DOHH2 (cell line): ENCODE results near the gene ALPK1.

ENCODE experiments used
- H3F3A ChIP-seq: fragments of 200-600 bp; sonication (generic), shearing (Covaris generic); 2 replicates; pipeline ENCODE4 v1.6.0; 2016; ENCODE audit warnings: antibody characterized with exemption, mild to moderate bottlenecking; ENCODE audit not compliant: control insufficient read depth, insufficient read depth
- H3K27ac ChIP-seq: fragments of 200-600 bp; sonication (generic); 2 replicates; pipeline ENCODE4 v1.5.1; 2014; ENCODE audit warnings: low read depth, mild to moderate bottlenecking, low read length, moderate library complexity
- H3K27me3 ChIP-seq: fragments of 200-600 bp; sonication (generic); 2 replicates; pipeline ENCODE4 v1.6.1; 2014; ENCODE audit warnings: mild to moderate bottlenecking, low read length, mixed read lengths; ENCODE audit not compliant: control insufficient read depth
- H3K36me3 ChIP-seq: fragments of 200-600 bp; sonication (generic); 2 replicates; pipeline ENCODE4 v1.6.1; 2014; ENCODE audit warnings: mild to moderate bottlenecking, low read length, moderate library complexity, mixed read lengths; ENCODE audit not compliant: control insufficient read depth
- H3K4me1 ChIP-seq: fragments of 200-600 bp; sonication (generic); 2 replicates; pipeline ENCODE4 v1.6.1; 2014; ENCODE audit warnings: mild to moderate bottlenecking, low read length, mixed read lengths; ENCODE audit not compliant: control insufficient read depth
- H3K4me2 ChIP-seq: fragments of 200-600 bp; sonication (generic); 2 replicates; pipeline ENCODE4 v1.6.0; 2014; ENCODE audit warnings: mild to moderate bottlenecking, low read length, moderate library complexity
- H3K4me3 ChIP-seq: fragments of 200-600 bp; sonication (generic); 2 replicates; pipeline ENCODE4 v1.5.1; 2014; ENCODE audit warnings: mild to moderate bottlenecking, low read length, mixed read lengths
- H3K79me2 ChIP-seq: fragments of 200-600 bp; sonication (generic); 2 replicates; pipeline ENCODE4 v1.6.1; 2014; ENCODE audit warnings: mild to moderate bottlenecking, low read length, mixed read lengths; ENCODE audit not compliant: control insufficient read depth
- H3K9me2 ChIP-seq: fragments of 200-600 bp; sonication (generic); replicated peaks from 2 replicates; pipeline ENCODE4 v1.6.1; 2014; ENCODE audit warnings: mild to moderate bottlenecking, low read length, mixed read lengths; ENCODE audit not compliant: control insufficient read depth
- H3K9me3 ChIP-seq: fragments of 200-600 bp; sonication (generic); 2 replicates; pipeline ENCODE4 v1.6.1; 2014; ENCODE audit warnings: antibody characterized with exemption, low read length, mixed read lengths; ENCODE audit not compliant: control insufficient read depth, insufficient read depth
- H4K20me1 ChIP-seq: fragments of 200-600 bp; sonication (generic); 2 replicates; pipeline ENCODE4 v1.6.0; 2014; ENCODE audit warnings: low read depth, mild to moderate bottlenecking, antibody characterized with exemption, low read length, moderate library complexity; ENCODE audit not compliant: control insufficient read depth, insufficient read depth
- EZH2phosphoT487 ChIP-seq: fragments of 200-600 bp; sonication (generic); IDR thresholded peaks from 2 replicates; pipeline ENCODE4 v1.6.1; 2017; ENCODE audit warnings: borderline replicate concordance, mild to moderate bottlenecking, antibody characterized with exemption, low read length, moderate library complexity, mixed read lengths
- TF ChIP-seq, protein P1 (sequence below): fragments of 200-600 bp; sonication (generic); IDR thresholded peaks from one replicate; pipeline ENCODE4 v1.5.1; 2014; ENCODE audit warnings: antibody characterized with exemption, mild to moderate bottlenecking, low read depth, low read length; ENCODE audit not compliant: poor library complexity, severe bottlenecking

ALPK1 gene

DNA sequence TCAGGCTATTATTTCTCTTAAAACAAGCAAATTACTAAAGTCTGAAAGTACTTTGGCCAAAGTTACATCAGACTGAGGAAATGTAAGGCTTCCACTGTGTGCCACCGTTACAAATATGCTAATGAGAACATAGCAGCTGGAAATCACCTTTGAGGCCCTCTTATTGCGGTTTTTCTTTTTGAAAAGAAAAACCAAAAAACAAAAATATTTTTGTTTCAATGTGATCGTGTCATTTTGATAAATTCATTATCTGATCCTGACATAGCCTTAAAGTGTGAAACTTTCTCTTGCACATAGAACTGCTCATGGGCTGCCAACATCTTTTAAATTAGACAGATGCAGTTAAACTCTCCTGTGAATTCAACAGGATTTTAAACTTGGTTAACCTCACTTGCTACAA lies 8.7 kb upstream of the ALPK1 start:
- Histone ChIP-seq H3K27me3 (no peaks in the 10 kb centered on the region), H3K9me2 (no peaks in the 10 kb centered on the region), H3K4me3 (peak overlapping the region; percentile 80), H3K36me3 (peaks cover 44% of the 10 kb centered on the region), H3F3A (peaks cover 57% of the 10 kb centered on the region), H3K27ac (peak overlapping the region; percentile 100), H3K79me2 (peaks cover 39% of the 10 kb centered on the region), H4K20me1 (no peaks in the 10 kb centered on the region), H3K9me3 (peaks cover 10% of the 10 kb centered on the region), H3K4me2 (peak overlapping the region; percentile 87), H3K4me1 (peaks cover 58% of the 10 kb centered on the region)
- TF ChIP-seq, protein P1, sequence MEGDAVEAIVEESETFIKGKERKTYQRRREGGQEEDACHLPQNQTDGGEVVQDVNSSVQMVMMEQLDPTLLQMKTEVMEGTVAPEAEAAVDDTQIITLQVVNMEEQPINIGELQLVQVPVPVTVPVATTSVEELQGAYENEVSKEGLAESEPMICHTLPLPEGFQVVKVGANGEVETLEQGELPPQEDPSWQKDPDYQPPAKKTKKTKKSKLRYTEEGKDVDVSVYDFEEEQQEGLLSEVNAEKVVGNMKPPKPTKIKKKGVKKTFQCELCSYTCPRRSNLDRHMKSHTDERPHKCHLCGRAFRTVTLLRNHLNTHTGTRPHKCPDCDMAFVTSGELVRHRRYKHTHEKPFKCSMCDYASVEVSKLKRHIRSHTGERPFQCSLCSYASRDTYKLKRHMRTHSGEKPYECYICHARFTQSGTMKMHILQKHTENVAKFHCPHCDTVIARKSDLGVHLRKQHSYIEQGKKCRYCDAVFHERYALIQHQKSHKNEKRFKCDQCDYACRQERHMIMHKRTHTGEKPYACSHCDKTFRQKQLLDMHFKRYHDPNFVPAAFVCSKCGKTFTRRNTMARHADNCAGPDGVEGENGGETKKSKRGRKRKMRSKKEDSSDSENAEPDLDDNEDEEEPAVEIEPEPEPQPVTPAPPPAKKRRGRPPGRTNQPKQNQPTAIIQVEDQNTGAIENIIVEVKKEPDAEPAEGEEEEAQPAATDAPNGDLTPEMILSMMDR, result no peak
- no peak for TF ChIP-seq EZH2phosphoT487

DNA sequence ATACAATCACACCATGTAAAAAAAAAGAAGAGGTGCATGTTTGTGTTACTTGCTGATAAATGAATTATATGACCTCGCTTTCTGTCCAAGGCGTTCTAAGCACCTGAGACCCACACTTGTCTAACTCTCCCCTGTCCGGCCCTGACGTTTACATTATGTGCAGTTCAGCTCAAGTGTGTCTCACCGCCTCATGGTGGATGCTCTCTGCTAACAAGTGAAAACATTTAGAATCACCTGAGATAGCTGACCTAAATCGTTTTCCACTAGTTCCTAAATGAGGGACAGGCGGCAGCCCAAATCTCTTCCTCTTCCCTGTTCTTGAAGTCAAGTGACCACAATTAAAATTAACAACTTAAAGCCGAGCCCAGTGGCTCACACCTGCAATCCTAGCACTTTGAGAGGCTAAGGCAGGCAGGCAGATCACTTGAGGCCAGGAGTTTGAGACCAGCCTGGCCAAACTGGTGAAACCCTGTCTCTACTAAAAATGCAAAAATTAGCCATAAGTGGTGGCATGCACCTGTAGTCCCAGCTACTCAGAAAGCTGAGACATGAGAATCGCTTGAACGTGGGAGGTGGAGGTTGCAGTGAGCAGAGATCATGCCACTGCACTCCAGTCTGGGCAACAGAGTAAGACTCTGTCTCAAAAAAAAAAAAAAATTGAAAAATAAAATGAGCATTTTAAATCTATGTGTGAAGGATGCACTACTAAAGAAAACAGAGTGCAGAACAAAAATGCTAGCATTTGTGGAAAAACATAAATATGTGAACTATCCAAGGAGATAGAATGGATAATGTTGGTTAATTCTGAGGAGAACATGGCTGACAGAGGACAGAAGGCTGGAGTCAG lies 7.5 kb upstream of the ALPK1 start:
- TF ChIP-seq, protein P1, result no peak
- H3K4me3 ChIP-seq, result peak overlapping the region; percentile 80
- peaks cover 27% of the 10 kb centered on the region for H3K79me2 ChIP-seq
- H3K36me3 ChIP-seq, result peaks cover 32% of the 10 kb centered on the region
- H3F3A ChIP-seq, result peaks cover 54% of the 10 kb centered on the region
- H3K27me3 ChIP-seq, result no peaks in the 10 kb centered on the region
- no peaks in the 10 kb centered on the region for H4K20me1 ChIP-seq
- H3K4me2 ChIP-seq, result peak overlapping the region; percentile 87
- H3K4me1 ChIP-seq, result peaks cover 54% of the 10 kb centered on the region
- H3K9me3 ChIP-seq, result peaks cover 10% of the 10 kb centered on the region
- H3K27ac ChIP-seq, result peak overlapping the region; percentile 100
- H3K9me2 ChIP-seq, result no peaks in the 10 kb centered on the region

- peaks cover 25% of the 10 kb centered on the region for H3K36me3 ChIP-seq
- peak overlapping the region; percentile 87 for H3K4me2 ChIP-seq
- peaks cover 10% of the 10 kb centered on the region for H3K9me3 ChIP-seq
- H3F3A ChIP-seq, result peaks cover 48% of the 10 kb centered on the region
- no peak for TF ChIP-seq EZH2phosphoT487
- H3K27me3 ChIP-seq, result no peaks in the 10 kb centered on the region
- H3K4me1 ChIP-seq, result peaks cover 54% of the 10 kb centered on the region
- peak overlapping the region; percentile 100 for H3K27ac ChIP-seq
- H4K20me1 ChIP-seq, result no peaks in the 10 kb centered on the region
- peaks cover 20% of the 10 kb centered on the region for H3K79me2 ChIP-seq
- H3K4me3 ChIP-seq, result peak overlapping the region; percentile 80; the same call in 1 of the 2 replicates
- no peaks in the 10 kb centered on the region for H3K9me2 ChIP-seq
Measured at GRCh38 chr4:112290341-112290740, 6.8 kb upstream of the ALPK1 start.

GRCh38 chr4:112299721-112300120 lies 2.6 kb downstream of the ALPK1 start:
- H3K9me2 ChIP-seq, result no peaks in the 10 kb centered on the region
- H3K27me3 ChIP-seq, result no peaks in the 10 kb centered on the region
- H3K4me3 ChIP-seq, result no peak overlapping the region
- no peaks in the 10 kb centered on the region for H4K20me1 ChIP-seq
- H3F3A ChIP-seq, result peaks cover 7% of the 10 kb centered on the region; the same call in 1 of the 2 replicates
- H3K36me3 ChIP-seq, result peaks cover 5% of the 10 kb centered on the region
- peaks cover 49% of the 10 kb centered on the region for H3K4me1 ChIP-seq
- H3K27ac ChIP-seq, result no peak overlapping the region
- TF ChIP-seq, protein P1, result no peak
- TF ChIP-seq EZH2phosphoT487, result no peak
- H3K79me2 ChIP-seq, result peaks cover 11% of the 10 kb centered on the region
- no peaks in the 10 kb centered on the region for H3K9me3 ChIP-seq
- no peak overlapping the region for H3K4me2 ChIP-seq
